Activated T-helper 1 cell treated with Interleukin-2 at 50 U/mL for 16 hours (primary cell): Measurements from ENCODE around the gene UBE2I.
"Not testable (repeated sequence)": the region's sequence is repeated elsewhere in the genome, so short reads cannot be mapped to it uniquely, and the experiment has no call there.

Source experiments
- DNase-seq: peaks from one replicate; pipeline ENCODE4 v3.0.0-alpha.2; 2020; ENCODE audit warnings: low read depth

Gene UBE2I

DNA sequence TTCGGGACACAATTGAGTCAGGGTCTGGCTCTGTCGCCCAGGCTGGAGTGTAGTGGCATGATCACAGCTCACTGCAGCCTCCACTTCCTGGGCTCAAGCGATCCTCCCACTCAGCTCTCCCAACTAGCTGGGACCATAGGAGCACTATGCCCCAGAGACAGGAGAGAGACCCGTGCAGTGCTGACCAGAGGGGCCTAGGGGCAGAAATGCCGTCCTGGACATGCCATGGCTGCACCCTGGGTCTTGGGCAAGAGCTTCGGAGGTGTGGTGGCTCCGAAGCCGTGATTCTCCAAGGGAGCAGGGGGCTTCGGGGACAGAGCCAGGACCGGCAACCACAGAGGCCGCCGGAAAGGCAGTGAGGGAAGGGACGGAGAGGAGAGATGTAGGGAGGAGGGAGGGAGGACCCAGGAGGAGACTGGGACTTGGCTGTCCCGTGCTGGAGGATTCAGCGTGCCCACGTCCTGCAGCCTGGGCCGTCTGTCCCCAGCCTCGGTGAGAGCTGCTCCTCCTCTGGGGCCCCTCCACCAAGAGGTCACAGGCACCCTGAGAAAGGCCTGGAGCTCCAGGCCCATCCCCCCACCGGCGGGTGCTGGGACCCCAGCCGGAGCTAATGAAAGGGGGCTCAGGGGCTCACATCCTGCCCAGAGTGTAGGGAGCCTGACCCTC lies 31.7 kb upstream of the UBE2I start:
- DNase-seq, result no peak

GRCh38 chr16:1278477-1278876 lies 31.0 kb upstream of the UBE2I start:
- DNase-seq, result no peak

DNA sequence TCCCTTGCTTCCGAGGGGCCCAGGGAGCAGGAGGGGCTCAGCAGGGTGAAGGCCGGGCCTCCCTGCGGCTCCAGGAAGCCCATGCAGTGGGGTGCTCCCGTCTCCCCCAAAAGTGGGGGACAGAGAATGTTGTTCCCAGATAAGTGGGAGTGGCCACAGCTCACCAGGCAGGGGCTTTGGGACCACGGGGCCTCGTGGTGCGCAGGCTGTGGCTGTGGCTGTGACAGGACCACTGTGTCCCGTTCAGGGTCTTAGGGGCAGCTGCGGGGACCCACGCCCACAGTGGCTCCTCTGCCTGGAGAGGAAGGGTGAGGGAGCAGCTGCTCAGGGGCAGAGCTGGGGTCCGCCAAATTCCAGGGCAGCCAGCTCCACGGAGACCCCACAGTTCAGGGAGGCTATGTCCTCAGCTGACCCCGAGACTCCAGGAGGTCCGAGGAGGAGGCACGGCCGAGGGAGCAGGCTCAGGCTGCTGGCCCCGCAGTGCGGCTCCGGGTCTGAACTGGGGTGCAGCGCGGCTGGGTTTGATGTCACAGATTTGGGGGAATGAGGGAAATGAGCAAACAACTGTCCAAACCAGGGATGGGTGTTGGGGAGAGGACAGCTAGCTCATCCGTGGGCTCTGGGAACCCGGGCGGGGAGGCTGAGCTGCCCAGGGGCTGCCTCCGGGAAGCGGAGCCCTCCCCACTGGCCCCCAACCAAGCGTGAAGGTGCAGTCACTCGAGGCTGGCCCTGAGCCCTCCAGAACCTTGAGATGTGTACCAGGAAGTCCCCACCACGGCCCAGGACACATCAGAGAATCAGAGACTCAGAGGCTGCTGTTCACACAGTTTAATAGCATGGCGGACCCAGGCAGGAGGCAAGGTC lies 30.1 kb upstream of the UBE2I start:
- no peak for DNase-seq

DNA sequence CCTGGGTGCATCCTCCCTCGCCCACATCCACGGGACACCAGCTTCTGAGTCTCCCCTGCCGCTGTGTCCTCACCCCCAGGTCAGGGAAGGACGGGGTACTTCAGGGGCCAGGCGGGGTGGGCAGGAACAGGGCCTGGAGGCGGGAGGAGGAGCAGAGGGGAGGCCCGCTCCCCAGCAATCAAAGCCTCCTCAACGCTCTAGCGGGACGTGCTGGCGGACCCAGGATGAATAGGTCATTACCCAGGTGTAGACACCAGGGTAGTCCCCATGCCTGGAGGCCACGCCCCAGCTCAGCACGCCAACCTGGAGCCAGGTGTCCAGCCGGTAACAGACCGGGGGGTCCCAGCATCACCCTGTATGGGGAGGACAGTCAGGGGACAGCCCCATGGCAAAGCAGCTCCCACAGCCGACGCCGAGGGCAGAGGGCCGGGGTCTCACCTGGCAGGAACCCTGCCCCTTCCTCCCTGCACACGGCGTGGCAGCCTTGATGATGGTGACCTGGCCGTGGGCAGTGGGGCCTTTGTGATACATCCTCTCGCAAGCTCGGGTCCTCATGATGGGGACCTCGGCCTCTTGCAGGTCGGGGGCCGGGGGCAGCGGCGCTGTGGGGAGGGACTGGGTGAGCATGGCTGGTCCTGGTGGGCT lies 29.4 kb upstream of the UBE2I start:
- DNase-seq, result no peak

DNA sequence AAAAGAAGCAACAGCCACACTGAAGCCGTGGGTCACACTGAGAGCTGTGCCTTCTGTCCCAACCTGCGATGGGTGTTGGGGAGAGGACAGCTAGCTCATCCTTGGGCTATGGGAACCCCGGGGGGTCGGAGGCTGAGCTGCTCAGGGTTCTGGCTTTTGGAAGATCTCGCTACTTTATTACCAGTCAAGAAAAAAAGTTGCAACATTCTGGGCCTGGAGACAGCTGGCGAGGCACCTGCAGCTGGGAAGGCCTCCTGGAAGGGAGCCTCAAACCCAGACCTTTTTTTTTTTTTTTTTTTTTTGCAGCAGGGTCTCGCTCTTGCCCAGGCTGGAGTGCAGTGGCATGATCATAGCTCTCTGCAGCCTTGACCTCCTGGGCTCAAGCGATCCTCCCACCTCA lies 28.7 kb upstream of the UBE2I start:
- DNase-seq, result no peak

DNA sequence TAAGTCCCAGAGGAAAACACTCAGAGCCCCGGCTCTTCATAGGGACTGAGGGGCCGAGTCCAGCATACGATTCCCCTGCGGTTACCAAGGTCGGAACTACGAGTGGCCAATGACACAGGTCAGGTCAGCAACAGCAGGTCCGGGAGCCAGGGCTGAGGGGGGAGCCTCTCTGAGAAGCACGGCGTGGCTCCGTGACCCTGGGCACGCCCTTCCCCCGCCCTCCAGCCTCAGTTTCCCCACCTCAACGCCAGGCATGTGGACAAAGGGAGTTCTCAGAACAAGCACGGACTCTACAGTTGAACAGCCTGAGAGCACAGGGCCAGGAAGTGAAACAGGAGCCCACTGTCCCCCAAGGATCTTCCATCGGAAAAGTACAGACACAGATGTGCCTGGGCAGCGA lies 27.9 kb upstream of the UBE2I start:
- DNase-seq, result no peak

DNA sequence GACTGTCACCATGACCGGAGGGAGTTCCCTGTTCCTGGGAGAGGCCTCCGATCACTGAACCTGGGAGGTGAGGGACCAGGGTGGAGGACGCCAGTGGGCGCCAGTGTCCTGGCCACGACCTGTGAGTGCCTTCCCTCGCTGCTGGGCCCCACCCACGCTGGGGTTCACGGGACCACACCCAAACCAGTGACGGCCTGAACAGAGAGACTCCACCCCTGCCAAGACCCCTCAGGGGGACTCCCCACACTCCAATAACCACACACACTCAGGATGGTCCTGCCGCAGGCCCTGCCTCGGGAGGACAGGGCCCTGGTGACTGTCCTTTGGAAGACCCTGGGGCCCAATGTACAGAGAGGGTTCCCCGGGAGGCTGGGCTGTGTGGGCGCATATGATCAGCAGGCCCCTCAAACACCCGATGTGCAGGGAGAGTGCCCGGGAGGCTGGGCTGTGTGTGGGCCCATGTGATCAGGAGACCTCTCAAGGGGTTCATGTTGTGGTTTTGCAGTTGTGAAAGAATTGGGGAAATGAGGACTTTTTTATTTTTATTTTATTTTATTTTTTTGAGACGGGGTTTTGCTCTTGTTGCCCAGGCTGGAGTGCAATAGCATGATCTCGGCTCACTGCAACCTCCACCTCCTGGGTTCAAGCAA lies 27.0 kb upstream of the UBE2I start:
- no peak for DNase-seq

- no peak for DNase-seq
Observed at GRCh38 chr16:1283296-1283695, 26.1 kb upstream of the UBE2I start.

GRCh38 chr16:1283996-1284616 lies 25.3 kb upstream of the UBE2I start:
- DNase-seq, result no peak

DNA sequence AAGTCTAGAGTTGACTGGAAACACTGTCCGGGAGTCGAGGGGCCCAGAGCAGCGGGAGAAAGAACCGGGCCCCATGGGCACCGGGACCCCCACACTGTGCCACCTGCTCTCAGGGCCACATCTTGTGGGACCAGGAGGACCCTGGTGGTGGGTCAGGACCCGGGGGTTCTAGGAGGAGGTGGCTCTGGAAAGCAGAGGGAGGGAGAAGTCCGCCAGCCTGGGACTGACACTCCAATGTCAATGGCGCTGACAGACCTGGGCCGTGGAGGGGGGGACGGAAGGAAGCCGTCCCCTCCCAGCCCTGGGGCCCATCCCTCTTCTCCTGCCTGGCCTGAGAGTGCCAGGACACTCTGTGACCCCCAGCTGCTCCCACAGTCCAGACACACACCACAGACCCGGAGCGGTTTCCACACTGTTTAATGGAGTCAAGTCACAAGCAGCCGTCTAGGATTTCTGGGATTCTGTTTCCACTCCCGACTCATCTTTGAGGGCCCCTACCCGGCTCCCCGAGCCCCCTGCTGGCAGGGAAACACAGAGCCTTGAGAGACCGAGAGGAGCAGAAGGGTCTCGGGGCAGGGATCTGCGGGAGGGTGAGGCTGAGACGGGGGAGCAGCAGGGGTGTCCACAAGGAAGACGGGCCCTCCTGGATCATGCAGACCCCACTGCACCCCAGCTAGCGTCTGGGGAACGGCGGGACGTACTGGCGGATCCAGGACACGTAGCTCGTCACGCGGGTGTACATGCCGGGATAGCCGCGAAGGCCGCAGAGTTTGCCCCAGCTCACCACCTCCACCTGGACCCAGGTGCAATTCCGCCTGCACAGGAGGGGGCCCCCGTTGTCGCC lies 23.5 kb upstream of the UBE2I start:
- no peak for DNase-seq

DNA sequence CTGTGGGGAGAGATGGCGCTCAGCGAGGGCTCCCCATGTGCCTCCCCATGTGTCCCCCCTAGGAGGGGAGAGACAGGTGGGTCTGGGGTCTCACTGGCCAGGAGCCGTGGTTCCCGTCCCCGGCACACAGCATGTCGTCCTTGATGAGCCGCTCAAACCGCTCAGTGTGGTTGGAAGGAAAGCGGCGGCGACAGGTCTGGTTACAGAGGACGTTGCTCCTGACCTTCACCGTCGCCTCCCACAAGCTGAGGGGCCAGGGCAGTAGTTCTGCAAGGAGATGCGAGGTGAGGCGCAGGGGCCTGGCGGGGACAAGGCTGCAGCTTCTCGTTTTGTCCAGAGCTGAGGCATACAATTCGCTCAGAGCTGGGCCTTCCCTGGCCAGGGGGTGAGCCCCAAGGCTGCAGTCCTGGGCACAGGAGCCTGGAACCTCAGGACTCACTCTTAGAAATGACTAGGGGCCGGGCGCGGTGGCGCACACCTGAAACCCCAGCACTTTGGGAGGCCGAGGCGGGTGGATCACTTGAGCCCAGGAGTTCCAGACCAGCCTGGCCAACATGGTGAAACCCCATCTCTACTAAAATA lies 22.8 kb upstream of the UBE2I start:
- DNase-seq, result no peak

- DNase-seq, result no peak
Observed at GRCh38 chr16:1287982-1288670, 21.3 kb upstream of the UBE2I start.

DNA sequence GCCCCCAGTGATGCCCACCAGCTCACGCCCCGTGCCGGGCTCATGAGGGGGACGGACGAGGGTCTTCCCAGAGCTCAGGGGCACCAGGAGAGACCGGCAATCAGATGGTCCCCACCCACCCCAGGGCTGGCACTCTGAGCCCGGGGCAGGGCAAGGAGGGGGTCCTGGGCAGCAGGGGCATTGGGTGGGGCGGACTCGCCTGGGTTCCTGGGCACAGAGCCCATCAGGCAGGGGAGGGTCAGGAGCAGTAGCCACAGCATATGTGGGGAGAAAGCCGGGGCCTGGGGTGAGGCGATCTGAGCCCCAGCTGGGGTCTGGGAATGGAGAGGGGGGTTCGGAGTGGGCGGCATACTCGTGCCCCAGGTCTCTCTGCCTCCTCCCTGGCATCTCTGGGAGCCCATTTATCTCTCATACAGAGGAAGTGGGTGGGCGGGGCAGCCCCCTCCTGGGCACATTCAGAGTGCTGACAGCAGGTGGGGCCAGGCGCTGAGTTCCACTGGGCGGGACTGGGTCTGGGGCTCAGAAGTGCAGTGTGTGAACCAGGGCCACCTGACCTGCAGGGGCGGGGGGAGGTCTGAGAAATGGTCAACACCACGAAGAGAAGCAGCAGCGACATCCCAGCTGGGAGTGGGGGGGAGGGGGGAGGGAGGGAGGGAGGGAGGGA lies 20.5 kb upstream of the UBE2I start:
- DNase-seq, result no peak

- DNase-seq, result no peak
Observed at GRCh38 chr16:1289477-1289866, 20.0 kb upstream of the UBE2I start.

GRCh38 chr16:1290063-1290501 lies 19.4 kb upstream of the UBE2I start:
- DNase-seq, result no peak

GRCh38 chr16:1290860-1291575 lies 18.4 kb upstream of the UBE2I start:
- DNase-seq, result no peak

GRCh38 chr16:1291576-1291974 lies 17.9 kb upstream of the UBE2I start:
- DNase-seq, result no peak

DNA sequence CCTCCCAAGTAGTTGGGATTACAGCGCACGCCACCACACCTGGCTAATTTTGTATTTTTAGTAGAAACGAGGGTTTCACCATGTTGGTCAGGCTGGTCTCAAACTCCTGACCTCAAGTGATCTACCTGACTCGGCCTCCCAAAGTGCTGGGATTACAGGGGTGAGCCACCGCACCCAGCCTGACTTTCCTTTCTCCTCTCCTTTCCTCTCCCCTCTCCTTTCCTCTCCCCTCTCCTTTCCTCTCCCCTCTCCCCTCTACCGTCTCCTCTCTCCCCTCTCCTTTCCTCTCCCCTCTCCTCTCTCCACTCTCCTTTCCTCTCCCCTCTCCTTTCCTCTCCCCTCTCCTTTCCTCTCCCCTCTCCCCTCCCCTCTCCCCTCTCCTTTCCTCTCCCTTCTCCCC lies 17.2 kb upstream of the UBE2I start:
- DNase-seq, result not testable (repeated sequence)

- DNase-seq, result not testable (repeated sequence)
Observed at GRCh38 chr16:1292808-1293207, 16.6 kb upstream of the UBE2I start.
